NCI-H2029 treated with DMSO at 0.1 percent for 48 hours (cell line): ENCODE results near the gene MAP4K3.
"Not testable (repeated sequence)": the region's sequence is repeated elsewhere in the genome, so short reads cannot be mapped to it uniquely, and the experiment has no call there.

Experiments
- DNase-seq: peaks from one replicate; lab custom pipeline; 2025; lab: John Stamatoyannopoulos, UW

Gene MAP4K3

DNA sequence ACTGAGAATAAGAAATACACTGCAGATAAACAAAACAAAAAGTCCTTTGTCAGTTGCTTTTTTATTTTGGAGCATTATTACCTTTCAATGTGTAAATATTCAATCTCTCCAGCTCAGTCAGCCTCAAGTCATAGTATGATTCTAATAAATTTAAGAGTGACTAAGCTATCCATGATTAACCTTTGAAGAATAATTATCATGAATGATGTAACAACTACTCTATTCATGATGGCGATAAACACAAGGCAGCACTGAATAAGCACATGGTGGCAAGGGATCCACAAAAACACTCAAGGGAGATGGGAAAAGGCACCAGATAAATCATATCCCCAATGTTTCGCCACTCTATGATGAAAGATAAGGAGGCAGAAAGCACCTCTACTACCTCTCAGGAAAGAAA is 67.0 kb downstream of the MAP4K3 start:
- no peak for DNase-seq

DNA sequence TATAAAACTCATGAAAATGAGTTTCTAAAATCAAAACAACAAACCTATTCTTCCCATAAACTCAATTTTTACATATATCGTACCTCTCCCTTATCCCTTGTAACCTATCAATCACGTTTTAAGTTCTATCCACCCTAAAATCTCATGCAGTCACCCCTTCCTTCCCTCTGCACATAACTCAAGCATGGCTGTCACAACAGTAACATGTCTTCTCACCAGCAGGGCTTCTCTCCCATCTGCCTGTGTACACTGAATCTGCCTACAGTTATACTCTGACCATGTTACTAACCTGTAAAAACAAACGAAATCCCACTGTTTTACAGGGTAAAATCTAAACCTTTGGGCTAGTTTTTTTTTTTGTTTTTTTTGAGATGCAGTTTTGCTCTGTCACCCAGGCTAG is 68.2 kb downstream of the MAP4K3 start:
- DNase-seq: no peak

DNA sequence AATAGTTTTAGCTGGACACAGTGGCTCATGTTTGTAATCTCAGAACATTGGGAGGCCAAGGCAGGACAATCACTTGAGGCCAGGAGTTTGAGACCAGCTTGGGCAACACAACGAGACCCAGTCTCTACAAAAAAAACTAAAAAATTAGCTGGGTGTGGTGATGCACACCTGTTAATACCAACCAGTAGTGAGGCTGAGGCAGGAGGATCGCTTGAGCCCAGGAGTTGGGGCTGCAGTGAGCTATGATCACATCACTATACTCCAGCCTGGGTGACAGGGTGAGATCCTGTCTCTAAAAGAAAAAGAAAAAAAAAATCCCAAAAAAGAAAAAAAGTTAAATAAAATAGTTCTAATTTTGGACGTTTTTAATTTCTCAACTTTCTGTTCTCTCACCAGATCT is 68.7 kb downstream of the MAP4K3 start:
- DNase-seq: no peak

DNA sequence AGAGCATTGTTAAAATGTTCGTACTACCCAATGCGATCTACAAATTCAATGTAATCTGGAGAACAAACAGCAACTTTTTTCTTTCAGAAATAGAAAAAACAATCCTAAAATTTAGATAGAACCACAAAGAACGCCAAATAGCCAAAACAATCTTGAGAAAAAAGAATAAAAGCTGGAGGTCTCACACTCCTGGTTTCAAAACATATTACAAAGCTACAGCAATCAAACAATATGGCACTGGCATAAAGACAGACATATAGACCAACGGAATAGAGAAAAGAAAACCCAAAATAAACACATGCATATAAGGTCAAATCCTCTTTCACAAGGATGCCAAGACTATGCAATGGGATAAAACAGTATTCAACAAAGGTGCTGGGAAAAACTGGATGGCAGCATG is 74.5 kb downstream of the MAP4K3 start:
- no peak for DNase-seq

DNA sequence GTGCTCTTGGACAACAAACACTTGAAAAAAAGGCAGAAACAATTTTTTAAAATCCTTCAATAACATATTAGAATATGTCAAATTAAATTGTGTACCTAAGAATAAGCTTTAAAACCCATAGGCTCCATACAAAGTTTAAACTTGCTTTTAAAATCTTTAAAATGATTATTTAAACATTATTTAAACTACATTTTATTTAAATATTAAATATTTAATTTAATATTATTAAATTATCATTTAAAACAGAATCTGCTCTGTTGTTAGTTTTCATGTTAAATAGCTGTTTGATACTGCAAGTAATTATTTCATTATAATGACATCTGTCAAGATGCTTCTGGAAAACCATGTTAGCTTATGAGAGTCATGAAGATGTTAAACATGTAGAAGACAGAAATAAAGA is 75.6 kb downstream of the MAP4K3 start:
- DNase-seq: no peak

DNA sequence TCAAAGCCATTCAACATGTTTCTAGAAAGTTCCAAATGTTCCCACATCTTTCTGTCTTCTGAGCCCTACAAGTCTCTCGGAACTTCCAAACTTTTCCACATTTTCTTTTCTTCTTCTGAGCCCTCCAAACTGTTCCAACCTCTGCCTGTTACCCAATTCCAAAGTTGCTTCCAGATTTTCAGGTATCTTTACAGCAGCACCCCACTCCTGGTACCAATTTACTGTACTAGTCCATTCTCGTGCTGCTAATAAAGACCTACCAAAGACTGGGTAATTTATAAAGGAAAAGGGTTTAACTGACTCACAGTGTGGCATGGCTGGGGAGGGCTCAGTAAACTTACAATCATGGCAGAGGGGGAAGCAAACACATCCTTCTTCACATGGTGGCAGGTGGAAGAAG is 76.7 kb downstream of the MAP4K3 start:
- DNase-seq: not testable (repeated sequence)

DNA sequence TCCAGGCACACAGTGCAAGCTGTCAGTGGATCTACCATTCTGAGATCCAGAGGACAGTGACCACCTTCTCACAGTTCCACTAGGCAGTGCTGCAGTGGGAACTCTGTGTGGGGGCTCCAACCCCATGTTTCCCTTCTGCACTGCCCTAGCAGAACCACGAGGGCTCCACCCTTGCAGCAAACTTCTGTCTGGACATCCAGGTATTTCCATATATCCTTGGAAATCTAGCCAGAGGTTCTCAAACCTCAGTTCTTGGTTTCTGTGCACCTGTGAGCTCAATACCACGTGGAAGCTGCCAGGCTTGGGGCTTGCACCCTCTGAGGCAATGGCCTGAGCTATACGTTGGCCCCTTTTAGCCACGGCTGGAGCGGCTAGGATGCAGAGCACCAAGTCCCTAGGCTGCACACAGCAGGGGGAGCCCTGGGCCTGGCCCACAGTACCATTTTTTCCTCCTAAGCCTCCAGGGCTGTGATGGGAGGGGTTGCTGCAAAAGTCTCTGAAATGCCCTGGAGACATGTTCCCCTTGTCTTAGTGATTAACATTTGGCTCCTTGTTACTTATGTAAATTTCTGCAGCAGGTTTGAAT is 77.5 kb downstream of the MAP4K3 start:
- DNase-seq: no peak

DNA sequence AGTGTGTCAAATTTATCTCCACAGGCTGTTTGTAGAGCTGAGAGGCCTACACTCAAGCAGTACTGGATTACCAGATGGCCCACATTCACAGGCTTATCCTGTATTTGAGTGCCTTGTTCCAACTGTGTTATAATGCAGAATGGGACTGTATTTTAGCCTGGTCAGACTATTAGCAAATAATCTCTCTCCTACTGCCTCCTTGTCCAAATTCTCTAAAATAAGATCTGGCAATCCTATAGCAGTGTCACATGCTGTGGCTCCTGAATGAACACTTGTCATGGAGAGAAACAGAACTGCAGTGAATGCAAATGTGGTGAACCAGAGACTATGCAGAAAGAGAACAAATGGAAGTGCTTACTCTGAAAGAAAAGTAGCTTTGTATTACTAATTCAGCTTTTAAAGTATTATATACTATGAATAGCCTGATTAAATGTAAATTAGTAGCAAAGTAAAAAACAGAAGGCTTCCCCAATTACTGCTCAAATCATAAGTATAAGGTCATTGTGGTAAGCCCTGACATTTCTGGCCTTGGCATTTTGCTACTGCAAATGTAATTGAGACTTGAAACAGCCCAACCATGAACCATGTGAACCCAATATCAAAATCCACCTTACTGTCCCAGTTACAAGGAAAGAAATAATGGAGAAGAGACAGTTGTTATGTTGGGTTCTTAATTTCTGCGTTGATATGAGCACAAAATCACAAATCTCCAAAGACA is 80.0 kb downstream of the MAP4K3 start:
- no peak for DNase-seq

DNA sequence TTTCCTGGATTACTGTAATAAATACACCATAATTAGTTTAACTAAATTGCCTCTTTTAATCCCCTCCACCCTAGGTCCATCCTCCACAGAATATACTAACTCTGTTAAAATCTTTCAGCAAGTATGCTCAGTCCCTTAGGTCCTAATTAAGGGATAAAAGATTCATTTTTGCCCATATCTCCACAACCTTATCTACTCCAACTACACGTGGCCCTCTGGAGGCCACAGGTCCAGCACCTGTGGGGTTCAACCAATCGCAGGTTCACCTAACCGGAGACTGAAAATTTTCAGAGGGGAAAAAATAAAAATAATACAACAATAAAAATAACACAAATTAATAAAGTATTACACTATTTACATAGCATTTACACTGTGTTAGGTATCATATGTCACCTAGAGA is 86.4 kb downstream of the MAP4K3 start:
- DNase-seq: no peak

DNA sequence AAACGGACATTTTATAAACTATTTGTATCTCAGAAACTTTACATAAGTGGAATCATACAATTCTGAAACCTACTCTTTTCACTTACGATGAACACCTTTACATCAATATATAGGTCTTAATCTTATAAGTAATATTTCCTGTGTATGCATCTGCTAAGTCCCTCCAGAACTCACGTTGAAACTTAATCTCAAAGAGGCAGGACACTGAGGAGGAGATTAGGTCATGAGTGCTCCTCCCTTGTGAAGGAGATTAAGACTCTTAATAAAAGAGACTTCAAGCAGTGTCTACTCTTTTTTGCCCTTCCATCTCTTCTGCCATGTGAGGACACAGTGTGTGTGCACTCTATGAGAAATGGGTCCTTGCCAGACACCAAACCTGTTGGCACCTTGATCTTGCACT is 98.6 kb downstream of the MAP4K3 start:
- no peak for DNase-seq

DNA sequence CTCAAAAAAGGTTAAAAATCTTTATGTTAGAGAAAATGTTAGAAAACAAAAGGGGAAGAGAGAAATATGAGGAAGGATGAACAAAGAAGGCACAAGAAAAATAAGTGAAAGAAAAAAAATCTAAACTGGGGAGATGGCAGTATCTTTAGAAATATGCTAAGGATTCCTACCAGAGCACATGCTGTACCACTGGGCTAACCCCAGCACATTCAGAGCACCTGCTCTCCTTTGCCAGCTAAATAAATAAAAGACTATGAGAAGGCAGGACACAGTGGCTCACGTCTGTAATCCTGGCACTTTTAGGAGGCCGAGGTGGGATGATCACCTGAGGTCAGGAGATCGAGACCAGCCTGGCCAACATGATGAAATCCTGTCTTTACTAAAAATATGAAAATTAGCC is 101.2 kb downstream of the MAP4K3 start:
- no peak for DNase-seq

DNA sequence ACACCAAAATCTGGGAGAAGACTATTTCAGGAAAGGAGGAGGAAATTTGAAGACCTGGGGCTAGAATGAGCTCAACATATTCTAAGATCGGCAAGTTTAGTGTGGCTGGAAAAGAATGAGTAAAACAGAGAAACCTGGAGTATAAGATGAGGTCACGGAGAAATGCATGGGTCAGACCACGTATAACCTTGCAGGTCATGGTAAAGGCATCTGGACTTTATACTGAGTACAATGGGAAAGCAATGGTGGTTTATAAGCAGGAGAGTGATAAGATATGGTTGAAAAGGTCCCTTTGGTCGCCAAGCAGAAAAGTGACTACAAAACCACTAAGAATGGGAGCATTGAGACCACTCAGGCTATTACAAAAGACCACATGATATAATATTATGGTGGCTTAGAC is 102.1 kb downstream of the MAP4K3 start:
- no peak for DNase-seq

DNA sequence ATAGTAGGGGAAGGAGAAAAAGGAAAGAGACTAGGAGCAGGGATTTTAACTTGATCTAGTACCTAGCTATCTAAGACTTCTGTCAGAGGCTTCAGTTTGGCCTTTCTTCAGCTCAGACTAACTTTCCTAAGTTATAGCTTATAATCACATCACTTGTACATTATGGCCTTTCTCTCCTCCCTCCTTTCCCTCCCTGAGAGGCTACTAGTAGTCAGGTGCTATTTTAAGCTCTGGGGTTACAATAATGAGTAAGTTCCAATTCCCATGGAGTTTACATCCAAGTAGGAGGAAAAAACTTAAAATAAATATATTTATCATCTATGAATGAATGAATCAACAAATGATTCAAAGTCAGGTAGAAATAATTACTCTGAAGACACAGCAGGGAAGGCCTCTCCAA is 102.6 kb downstream of the MAP4K3 start:
- no peak for DNase-seq

DNA sequence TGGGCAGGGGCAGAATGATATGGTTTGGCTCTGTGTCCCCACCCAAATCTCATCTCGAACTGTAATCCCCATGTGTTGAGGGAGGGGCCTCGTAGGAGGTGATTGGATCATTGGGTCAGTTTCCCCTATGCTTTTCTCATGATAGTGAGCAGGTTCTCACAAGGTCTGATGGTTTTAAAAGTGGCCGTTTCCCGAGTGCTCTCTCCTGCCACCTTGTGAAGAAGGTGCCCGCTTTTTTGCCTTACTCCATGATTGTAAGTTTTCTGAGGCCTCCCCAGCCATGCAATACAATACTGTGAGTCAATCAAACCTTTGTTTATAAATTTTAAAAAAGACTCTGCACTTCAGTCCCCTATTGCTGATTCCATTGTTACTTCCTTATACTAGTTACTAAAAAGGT is 110.4 kb downstream of the MAP4K3 start:
- DNase-seq: no peak

DNA sequence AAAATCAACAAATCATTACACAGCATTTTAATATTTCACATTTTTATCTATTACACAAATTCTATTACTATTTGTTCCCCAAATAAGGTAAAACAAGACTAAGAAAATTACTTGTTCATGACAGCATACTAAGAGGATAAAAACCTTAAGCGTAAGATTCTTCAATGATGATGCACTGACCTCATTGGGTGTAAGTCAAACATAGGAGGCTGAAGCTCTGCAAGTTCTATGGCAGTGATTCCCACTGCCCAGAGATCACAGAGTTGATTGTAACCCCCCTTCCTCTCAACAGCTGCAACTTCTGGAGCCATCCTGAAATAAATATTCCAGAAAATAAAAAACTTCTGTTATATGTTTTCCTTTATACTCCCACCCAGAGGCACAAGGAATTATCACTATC is 111.1 kb downstream of the MAP4K3 start:
- no peak for DNase-seq

DNA sequence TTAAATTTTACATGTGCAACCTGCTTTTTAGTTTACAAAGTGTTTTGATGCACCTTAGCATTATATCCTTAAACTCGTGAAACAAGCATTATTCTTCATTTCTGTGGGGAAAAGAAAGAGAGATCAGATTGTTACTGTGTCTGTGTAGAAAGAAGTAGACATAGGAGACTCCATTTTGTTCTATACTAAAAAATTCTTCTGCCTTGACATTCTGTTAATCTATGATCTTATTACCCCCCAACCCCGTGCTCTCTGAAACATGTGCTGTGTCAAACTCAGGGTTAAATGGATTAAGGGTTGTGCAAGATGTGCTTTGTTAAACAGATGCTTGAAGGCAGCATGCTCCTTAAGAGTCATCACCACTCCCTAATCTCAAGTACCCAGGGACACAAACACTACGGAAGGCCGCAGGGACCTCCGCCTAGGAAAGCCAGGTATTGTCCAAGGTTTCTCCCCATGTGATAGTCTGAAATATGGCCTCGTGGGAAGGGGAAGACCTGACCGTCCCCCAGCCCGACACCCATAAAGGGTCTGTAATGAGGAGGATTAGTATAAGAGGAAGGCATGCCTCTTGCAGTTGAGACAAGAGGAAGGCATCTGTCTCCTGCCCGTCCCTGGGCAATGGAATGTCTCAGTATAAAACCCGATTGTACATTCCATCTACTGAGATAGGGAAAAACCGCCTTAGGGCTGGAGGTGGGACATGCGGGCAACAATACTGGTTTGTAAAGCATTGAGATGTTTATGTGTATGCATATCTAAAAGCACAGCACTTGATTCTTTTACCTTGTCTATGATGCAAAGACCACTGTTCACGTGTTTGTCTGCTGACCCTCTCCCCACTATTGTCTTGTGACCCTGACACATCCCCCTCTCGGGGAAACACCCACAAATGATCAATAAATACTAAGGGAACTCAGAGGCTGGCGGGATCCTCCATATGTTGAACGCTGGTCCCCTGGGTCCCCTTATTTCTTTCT is 115.7 kb downstream of the MAP4K3 start:
- DNase-seq: not testable (repeated sequence)

DNA sequence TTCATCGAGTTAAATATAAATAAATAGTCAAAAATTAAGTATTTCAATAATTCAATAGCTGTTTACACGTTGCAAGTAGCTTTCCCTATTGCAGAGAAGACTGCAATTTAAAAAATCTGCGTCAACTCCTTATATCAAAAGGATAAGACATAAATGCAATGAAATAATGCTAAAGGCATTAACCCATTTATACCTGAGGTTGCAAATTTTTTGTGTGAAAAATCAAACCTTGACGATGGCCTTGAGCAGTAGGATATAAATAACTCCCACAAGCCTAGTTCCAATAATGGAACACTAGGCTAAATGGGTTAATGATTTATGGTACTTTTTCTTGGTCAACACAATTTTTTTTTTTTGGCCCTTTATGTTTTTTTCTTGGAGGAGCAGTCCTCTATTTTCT is 116.9 kb downstream of the MAP4K3 start:
- DNase-seq: no peak

DNA sequence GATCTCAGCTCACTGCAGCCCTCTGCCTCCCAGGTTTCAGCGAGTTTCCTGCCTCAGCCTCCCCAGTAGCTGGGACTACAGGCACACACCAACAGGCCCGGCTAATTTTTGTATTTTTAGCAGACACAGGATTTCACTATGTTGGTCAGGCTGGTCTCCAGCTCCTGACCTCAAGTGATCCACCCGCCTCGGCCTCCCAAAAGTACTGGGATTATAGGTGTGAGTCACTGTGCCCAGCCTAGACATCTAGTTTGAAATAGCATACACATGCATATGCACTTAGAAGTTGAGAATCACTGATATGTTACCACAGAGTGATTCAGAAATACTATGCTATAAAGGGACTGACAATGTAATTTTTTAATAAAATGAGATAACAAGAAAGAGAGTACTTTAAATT is 123.5 kb downstream of the MAP4K3 start:
- no peak for DNase-seq

DNA sequence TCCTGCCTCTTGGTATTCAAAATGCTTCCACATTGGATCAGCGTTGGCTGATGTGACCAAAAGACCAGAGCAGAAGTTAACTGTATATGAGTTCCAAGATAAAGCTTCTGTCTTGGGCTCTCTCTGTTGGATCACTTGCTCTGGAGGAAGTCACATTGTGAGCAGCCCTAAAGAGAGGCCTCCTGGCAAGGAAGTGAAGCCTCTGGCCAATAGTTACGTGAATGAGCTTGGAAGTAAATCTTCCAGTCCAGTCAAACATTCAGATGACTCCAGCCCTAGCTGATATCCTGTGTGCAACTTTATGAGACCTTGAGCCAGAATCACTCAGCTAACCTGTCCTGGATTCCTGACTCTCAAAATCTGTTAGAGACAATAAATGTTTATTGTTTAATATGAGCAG is 125.6 kb downstream of the MAP4K3 start:
- no peak for DNase-seq

DNA sequence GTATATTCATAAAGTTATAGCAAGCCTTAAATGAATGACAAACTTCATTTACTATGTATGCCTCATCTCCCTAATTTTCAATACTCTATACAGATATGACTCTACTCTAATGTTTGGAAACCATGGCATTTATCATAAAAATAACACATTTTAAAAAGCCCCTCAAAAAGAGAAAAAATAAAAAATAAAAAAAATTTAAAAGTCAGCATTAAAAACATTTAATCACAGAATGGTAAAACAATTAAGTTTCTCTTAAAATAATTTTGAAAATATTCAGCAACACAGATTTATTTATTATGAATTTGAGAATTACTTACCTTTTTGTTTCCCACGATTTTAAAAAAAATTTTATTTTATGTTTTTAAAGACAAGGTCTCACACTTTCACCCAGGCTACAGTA is 128.3 kb downstream of the MAP4K3 start:
- no peak for DNase-seq

DNA sequence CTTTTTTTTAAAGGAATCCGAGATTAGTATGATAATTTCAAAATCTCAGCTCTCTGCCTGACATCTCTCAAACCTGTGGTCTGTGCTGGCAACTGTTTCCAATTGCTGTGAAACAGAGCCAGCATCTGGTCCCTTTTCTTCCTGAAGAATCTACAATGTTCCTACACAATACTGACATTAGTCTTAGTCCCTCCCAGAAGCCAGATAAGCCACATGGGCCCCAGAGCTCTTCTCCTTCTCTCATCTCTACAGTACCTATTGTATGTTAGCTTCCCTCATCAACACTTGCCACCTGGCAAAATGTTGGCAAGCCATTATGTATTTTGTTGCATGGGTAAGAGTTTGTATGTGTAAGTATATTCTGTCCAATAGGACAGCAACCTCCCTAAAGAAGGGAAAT is 130.5 kb downstream of the MAP4K3 start:
- DNase-seq: no peak

DNA sequence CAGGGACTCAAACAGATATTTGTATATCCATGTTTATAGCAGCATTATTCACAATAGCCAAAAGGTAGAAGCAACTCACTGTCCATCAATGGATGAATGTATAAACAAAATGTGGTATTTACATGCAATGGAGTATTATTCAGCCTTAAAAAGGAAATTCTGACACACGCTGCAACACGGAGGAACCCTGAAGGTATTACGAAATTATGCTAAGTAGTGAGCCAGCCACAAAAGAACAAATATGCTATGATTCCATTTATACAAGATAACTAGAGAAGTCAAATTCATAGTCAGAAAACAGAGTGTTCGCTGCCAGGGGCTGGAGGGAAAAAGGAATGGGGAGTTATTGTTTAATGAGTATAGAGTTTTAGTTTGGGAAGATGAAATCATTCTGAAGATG is 132.4 kb downstream of the MAP4K3 start:
- DNase-seq: no peak

DNA sequence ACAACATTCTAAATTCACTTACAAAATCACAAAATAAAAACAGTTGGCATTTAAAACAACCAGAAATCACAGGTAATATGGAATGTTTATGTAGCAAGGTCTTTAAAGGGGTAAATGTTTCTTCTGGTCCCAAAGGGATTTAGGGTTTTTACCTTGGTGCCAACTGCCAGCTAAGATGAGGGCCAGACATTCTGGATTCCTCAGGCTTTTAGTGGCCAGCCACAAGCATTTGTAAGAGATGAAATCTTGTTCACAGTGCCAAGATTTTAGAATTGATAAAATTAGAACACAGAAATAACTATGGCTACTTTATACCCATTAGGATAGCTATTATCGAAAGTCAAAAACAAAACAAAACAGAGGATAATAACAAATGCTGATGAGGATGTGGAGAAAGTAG is 132.9 kb downstream of the MAP4K3 start:
- DNase-seq: no peak
